ENCODE results near the gene RAPSN.

Gene RAPSN

DNA sequence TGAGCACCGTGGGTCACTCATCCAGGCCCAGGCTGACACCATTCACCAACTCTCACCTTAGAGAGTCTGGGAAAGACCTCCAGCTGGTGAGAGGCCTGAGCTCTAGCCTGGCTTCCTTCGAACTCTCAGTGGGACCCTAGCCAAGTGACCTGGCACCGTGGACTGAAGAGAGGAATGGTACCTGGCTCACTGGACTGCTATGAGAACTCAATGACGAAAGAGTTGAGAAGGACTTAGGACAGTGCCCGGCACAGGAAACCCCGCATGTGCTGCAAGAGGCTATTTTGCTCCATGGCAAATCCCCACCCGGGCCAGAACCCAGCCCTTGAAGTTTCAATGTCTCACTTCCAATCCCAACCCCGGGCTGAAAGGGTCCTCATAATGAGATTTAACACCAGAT, 605 bp upstream of the RAPSN start:
- Histone ChIP-seq H3K4ac (ENCODE audit: low read depth in 1 of 2, low read length in 2 of 2) (no peak overlapping the region), H3K18ac (ENCODE audit: low read depth in 1 of 2, low read length in 2 of 2) (no peak overlapping the region), H2BK15ac (ENCODE audit: low read depth, poor library complexity, severe bottlenecking) (no peak overlapping the region), H3K79me1 (replicated peaks; ENCODE audit: low read length, poor library complexity, severe bottlenecking) (peaks cover 5% of the 10 kb centered on the region), H3K9me3 (ENCODE audit: control insufficient read depth, low read length) (no peaks in the 10 kb centered on the region), H2BK12ac (ENCODE audit: low read length in 2 of 2) (no peak overlapping the region), H3K27ac (ENCODE audit: low read length, poor library complexity, severe bottlenecking) (no peak overlapping the region), H3K4me3 (ENCODE audit: insufficient read depth in 1 of 2, low read depth in 1 of 2, low read length in 2 of 2) (no peak overlapping the region), H4K8ac (ENCODE audit: low read length) (no peak overlapping the region), H2AK5ac (ENCODE audit: low read length, severe bottlenecking) (no peak overlapping the region), H3K4me1 (ENCODE audit: control insufficient read depth, insufficient read depth, low read depth, low read length) (peaks cover 3% of the 10 kb centered on the region), H3K23ac (ENCODE audit: low read length in 2 of 2) (no peak overlapping the region), H3K27me3 (ENCODE audit: control insufficient read depth in 1 of 2, insufficient read depth in 1 of 2, low read length in 2 of 2) (no peaks in the 10 kb centered on the region), H3K9ac (ENCODE audit: low read length) (no peak overlapping the region), H2BK120ac (ENCODE audit: low read depth, low read length) (no peak overlapping the region), H3K14ac (ENCODE audit: low read length in 2 of 2) (no peak overlapping the region), H2BK5ac (ENCODE audit: low read depth, low read length, poor library complexity, severe bottlenecking) (no peak overlapping the region), H2AFZ (ENCODE audit: low read depth, low read length) (no peak overlapping the region), H3K4me2 (ENCODE audit: low read length, poor library complexity, severe bottlenecking) (no peak overlapping the region), H4K91ac (ENCODE audit: low read length) (no peak overlapping the region), H3K36me3 (ENCODE audit: control insufficient read depth in 1 of 2, insufficient read depth in 2 of 2, low read depth in 1 of 2, low read length in 2 of 2) (peaks cover 5 to 23% of the 10 kb centered on the region in 2 experiments)
- no peak for DNase-seq
- WGBS, result 86% methylated on average over 8 of the region's 8 CpGs

DNA sequence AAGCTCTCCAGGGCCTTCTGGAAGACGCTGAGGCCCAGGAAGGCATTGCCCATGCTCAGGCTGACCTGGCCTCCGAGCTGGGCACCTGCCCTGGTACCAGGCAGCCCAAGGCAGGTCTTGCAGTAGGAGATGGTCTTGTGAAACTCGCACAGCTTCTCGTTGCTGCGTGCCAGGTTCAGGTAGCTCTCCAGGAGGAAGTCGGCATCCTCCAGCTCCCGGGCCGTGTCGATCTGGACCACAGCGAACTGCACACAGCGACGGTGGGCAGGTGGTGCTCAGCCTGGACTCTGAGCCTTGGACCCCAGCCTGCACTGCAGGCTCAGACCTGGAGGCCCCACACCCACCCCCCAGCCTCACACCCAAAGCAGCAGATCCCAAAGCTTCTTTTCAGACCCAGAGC, 1.0 kb downstream of the RAPSN start:
- H3K4me3 ChIP-seq (ENCODE audit: insufficient read depth in 1 of 2, low read depth in 1 of 2, low read length in 2 of 2), result no peak overlapping the region
- H3K27me3 ChIP-seq (ENCODE audit: control insufficient read depth in 1 of 2, insufficient read depth in 1 of 2, low read length in 2 of 2), result no peaks in the 10 kb centered on the region
- H4K91ac ChIP-seq (ENCODE audit: low read length), result no peak overlapping the region
- H3K14ac ChIP-seq (ENCODE audit: low read length in 2 of 2), result no peak overlapping the region
- no peak overlapping the region for H3K4me2 ChIP-seq (ENCODE audit: low read length, poor library complexity, severe bottlenecking)
- H3K23ac ChIP-seq (ENCODE audit: low read length in 2 of 2), result no peak overlapping the region
- no peak overlapping the region for H2BK12ac ChIP-seq (ENCODE audit: low read length in 2 of 2)
- no peak overlapping the region for H3K4ac ChIP-seq (ENCODE audit: low read depth in 1 of 2, low read length in 2 of 2)
- no peak overlapping the region for H2BK5ac ChIP-seq (ENCODE audit: low read depth, low read length, poor library complexity, severe bottlenecking)
- DNase-seq, result no peak
- H3K36me3 ChIP-seq (ENCODE audit: control insufficient read depth in 1 of 2, insufficient read depth in 2 of 2, low read depth in 1 of 2, low read length in 2 of 2), result peaks cover 5 to 18% of the 10 kb centered on the region in 2 experiments
- H4K8ac ChIP-seq (ENCODE audit: low read length), result no peak overlapping the region
- H2AFZ ChIP-seq (ENCODE audit: low read depth, low read length), result no peak overlapping the region
- H3K9me3 ChIP-seq (ENCODE audit: control insufficient read depth, low read length), result no peaks in the 10 kb centered on the region
- H3K27ac ChIP-seq (ENCODE audit: low read length, poor library complexity, severe bottlenecking), result no peak overlapping the region
- H3K9ac ChIP-seq (ENCODE audit: low read length), result no peak overlapping the region
- H3K4me1 ChIP-seq (ENCODE audit: control insufficient read depth, insufficient read depth, low read depth, low read length), result peaks cover 3% of the 10 kb centered on the region
- no peak overlapping the region for H3K18ac ChIP-seq (ENCODE audit: low read depth in 1 of 2, low read length in 2 of 2)
- H3K79me1 ChIP-seq (replicated peaks; ENCODE audit: low read length, poor library complexity, severe bottlenecking), result peaks cover 3% of the 10 kb centered on the region
- 96% methylated on average over 12 of the region's 12 CpGs for WGBS
- H2BK120ac ChIP-seq (ENCODE audit: low read depth, low read length), result no peak overlapping the region
- no peak overlapping the region for H2BK15ac ChIP-seq (ENCODE audit: low read depth, poor library complexity, severe bottlenecking)
- no peak overlapping the region for H2AK5ac ChIP-seq (ENCODE audit: low read length, severe bottlenecking)

DNA sequence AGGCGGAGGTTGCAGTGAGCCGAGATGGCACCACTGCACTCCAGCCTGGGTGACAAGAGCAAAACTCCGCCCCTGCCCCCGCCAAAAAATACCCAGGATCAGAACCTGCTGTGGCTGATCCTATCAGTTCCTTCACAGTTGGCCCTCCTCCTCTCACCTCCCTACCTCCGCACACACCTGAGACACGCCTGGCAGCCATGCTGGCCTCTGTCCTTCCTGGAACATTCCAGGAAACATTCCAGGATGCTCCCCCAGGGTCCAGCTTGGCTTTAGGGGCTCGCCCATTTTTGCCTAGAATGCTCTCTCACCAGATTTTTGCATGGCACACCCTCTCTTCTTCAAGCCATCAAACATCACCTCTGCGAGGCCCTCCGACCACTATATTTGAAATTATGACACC, 2.1 kb downstream of the RAPSN start:
- Histone ChIP-seq H4K91ac (ENCODE audit: low read length) (no peak overlapping the region), H2BK120ac (ENCODE audit: low read depth, low read length) (no peak overlapping the region), H3K4me3 (ENCODE audit: insufficient read depth in 1 of 2, low read depth in 1 of 2, low read length in 2 of 2) (no peak overlapping the region), H3K27me3 (ENCODE audit: control insufficient read depth in 1 of 2, insufficient read depth in 1 of 2, low read length in 2 of 2) (no peaks in the 10 kb centered on the region), H3K23ac (ENCODE audit: low read length in 2 of 2) (no peak overlapping the region), H3K27ac (ENCODE audit: low read length, poor library complexity, severe bottlenecking) (no peak overlapping the region), H2BK12ac (ENCODE audit: low read length in 2 of 2) (no peak overlapping the region), H3K4ac (ENCODE audit: low read depth in 1 of 2, low read length in 2 of 2) (no peak overlapping the region), H3K14ac (ENCODE audit: low read length in 2 of 2) (no peak overlapping the region), H2BK15ac (ENCODE audit: low read depth, poor library complexity, severe bottlenecking) (no peak overlapping the region), H3K9me3 (ENCODE audit: control insufficient read depth, low read length) (no peaks in the 10 kb centered on the region), H3K9ac (ENCODE audit: low read length) (no peak overlapping the region), H3K4me2 (ENCODE audit: low read length, poor library complexity, severe bottlenecking) (no peak overlapping the region), H4K8ac (ENCODE audit: low read length) (no peak overlapping the region), H3K4me1 (ENCODE audit: control insufficient read depth, insufficient read depth, low read depth, low read length) (peaks cover 3% of the 10 kb centered on the region), H3K36me3 (ENCODE audit: control insufficient read depth in 1 of 2, insufficient read depth in 2 of 2, low read depth in 1 of 2, low read length in 2 of 2) (peaks cover 5 to 24% of the 10 kb centered on the region in 2 experiments), H2AFZ (ENCODE audit: low read depth, low read length) (no peak overlapping the region), H2BK5ac (ENCODE audit: low read depth, low read length, poor library complexity, severe bottlenecking) (no peak overlapping the region), H3K79me1 (replicated peaks; ENCODE audit: low read length, poor library complexity, severe bottlenecking) (no peaks in the 10 kb centered on the region), H3K18ac (ENCODE audit: low read depth in 1 of 2, low read length in 2 of 2) (no peak overlapping the region), H2AK5ac (ENCODE audit: low read length, severe bottlenecking) (no peak overlapping the region)
- no peak for DNase-seq
- 95% methylated on average over 9 of the region's 9 CpGs for WGBS

DNA sequence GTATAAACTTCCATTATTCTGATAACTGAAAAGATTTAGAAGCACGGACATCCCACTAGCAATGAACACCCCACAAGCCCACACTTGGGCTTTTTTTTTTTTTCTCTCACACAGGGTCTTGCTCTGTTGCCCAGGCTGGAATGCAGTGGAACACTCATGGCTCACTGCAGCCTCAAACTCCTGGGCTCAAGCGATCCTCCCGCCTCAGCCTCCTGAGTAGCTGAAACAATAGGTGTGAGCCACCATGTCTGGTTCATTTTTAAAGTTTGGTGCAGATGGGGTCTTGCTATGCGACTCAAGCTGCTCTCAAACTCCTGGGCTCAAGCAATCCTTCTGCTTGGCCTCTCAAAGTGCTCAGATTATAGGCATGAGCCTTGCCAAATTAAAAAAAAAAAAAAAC, 3.1 kb downstream of the RAPSN start:
- H3K4me1 ChIP-seq (ENCODE audit: control insufficient read depth, insufficient read depth, low read depth, low read length), result peaks cover 3% of the 10 kb centered on the region
- H2BK5ac ChIP-seq (ENCODE audit: low read depth, low read length, poor library complexity, severe bottlenecking), result no peak overlapping the region
- H2AK5ac ChIP-seq (ENCODE audit: low read length, severe bottlenecking), result no peak overlapping the region
- H2BK15ac ChIP-seq (ENCODE audit: low read depth, poor library complexity, severe bottlenecking), result no peak overlapping the region
- H4K8ac ChIP-seq (ENCODE audit: low read length), result no peak overlapping the region
- H3K9me3 ChIP-seq (ENCODE audit: control insufficient read depth, low read length), result no peaks in the 10 kb centered on the region
- H2AFZ ChIP-seq (ENCODE audit: low read depth, low read length), result no peak overlapping the region
- no peak overlapping the region for H3K4me2 ChIP-seq (ENCODE audit: low read length, poor library complexity, severe bottlenecking)
- WGBS, result 98% methylated on average over 4 of the region's 4 CpGs
- no peak overlapping the region for H3K4ac ChIP-seq (ENCODE audit: low read depth in 1 of 2, low read length in 2 of 2)
- H2BK12ac ChIP-seq (ENCODE audit: low read length in 2 of 2), result no peak overlapping the region
- no peak overlapping the region for H3K14ac ChIP-seq (ENCODE audit: low read length in 2 of 2)
- H3K18ac ChIP-seq (ENCODE audit: low read depth in 1 of 2, low read length in 2 of 2), result no peak overlapping the region
- no peak overlapping the region for H3K4me3 ChIP-seq (ENCODE audit: insufficient read depth in 1 of 2, low read depth in 1 of 2, low read length in 2 of 2)
- H3K27ac ChIP-seq (ENCODE audit: low read length, poor library complexity, severe bottlenecking), result no peak overlapping the region
- no peak overlapping the region for H2BK120ac ChIP-seq (ENCODE audit: low read depth, low read length)
- no peaks in the 10 kb centered on the region for H3K27me3 ChIP-seq (ENCODE audit: control insufficient read depth in 1 of 2, insufficient read depth in 1 of 2, low read length in 2 of 2)
- peaks cover 5 to 34% of the 10 kb centered on the region in 2 experiments for H3K36me3 ChIP-seq (ENCODE audit: control insufficient read depth in 1 of 2, insufficient read depth in 2 of 2, low read depth in 1 of 2, low read length in 2 of 2)
- H4K91ac ChIP-seq (ENCODE audit: low read length), result no peak overlapping the region
- H3K79me1 ChIP-seq (replicated peaks; ENCODE audit: low read length, poor library complexity, severe bottlenecking), result no peaks in the 10 kb centered on the region
- DNase-seq, result no peak
- no peak overlapping the region for H3K9ac ChIP-seq (ENCODE audit: low read length)
- no peak overlapping the region for H3K23ac ChIP-seq (ENCODE audit: low read length in 2 of 2)
